HG03342 (cell line): ENCODE results near the gene BAG5.
"Not testable (repeated sequence)": the region's sequence is repeated elsewhere in the genome, so short reads cannot be mapped to it uniquely, and the experiment has no call there.

Experiments
- ATAC-seq: cut with Tn5 transposase; IDR thresholded peaks from one replicate; pipeline ENCODE4 v1.9.1; 2021; ENCODE audit warnings: mild to moderate bottlenecking, moderate library complexity; ENCODE audit not compliant: unreplicated experiment

The BAG5 gene

GRCh38 chr14:103512701-103513611 lies 49.5 kb downstream of the BAG5 start:
- ATAC-seq, result no peak

- not testable (repeated sequence) for ATAC-seq
These were observed 50.3 kb downstream of the BAG5 start for GRCh38 chr14:103512180-103512579.

GRCh38 chr14:103510724-103511693 lies 51.4 kb downstream of the BAG5 start:
- no peak for ATAC-seq

- no peak for ATAC-seq
These were observed 52.4 kb downstream of the BAG5 start for GRCh38 chr14:103509864-103510723.

DNA sequence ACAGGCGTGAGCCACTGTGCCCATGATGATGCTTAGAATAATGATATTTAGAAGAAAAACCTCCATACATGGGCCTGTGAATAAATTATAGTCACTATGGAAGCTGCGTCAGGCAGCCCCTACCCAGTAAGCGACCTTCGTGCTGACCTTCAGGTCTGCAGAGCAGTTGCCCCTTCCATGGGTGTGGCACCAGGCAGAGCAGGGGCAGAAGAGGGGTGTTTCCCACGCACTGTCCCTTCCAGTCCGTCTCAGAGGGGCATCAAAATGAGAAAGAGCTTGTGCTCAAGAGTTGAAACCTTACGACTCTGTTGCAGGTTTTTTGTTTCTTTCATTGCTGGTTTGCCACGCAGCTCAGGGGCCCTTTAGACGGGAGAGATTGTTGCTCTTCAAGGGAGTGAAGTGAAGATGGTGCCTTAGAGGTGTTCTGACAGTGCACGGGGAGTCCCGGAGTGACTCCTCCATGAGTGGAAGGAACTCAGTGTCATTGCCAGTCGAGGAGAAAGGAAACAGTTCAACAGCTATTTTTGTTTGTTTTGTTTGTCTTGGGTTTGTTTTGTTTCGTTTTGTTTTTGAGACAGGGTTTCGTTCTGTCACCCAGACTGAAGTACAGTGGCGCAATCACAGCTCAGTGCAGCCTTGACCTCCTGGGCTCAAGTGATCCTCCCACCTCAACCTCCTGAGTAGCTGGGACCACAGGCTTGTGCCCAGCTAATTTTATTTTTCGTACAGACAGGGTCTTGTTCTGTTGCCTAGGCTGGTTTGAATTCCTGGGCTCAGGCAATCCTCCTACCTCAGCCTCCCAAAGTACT lies 53.7 kb downstream of the BAG5 start:
- ATAC-seq, result no peak

DNA sequence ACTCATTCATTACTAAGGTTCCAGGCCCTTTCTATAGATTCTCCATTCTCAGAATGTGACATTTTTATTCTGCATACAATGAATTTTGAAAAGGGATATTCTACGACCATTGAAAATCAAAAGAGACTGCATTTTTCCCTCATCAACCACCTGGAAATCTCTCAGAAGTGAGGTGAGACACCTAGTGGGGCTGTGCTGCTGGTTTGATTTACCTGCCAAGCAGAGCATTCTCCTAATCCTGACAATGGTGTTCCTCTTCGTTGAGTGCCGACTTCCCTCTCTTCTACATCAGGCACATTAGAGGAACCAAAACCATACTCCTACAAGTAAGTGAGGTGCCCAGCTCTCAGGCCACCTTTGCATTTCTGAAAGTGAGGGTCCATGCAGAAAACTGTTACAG lies 54.7 kb downstream of the BAG5 start:
- ATAC-seq, result no peak
